Activated T-cell treated with anti-CD3 and anti-CD28 coated beads, Interleukin-2, amount 50 U/mL, for 24 hours (primary cell): ENCODE results near the gene FYTTD1.

Source experiments
- DNase-seq: peaks from one replicate; pipeline ENCODE4 v3.0.0-alpha.2; 2020
- H3K27ac Mint-ChIP-seq: 2 replicates; pipeline ENCODE4 v1.8.0; 2020; ENCODE audit warnings: mild to moderate bottlenecking, mixed read lengths
- H3K27me3 Mint-ChIP-seq: 2 replicates; pipeline ENCODE4 v1.8.0; 2020; ENCODE audit warnings: mixed read lengths
- H3K36me3 Mint-ChIP-seq: 2 replicates; pipeline ENCODE4 v1.8.0; 2020; ENCODE audit warnings: low read depth, mixed read lengths
- H3K4me1 Mint-ChIP-seq: 2 replicates; pipeline ENCODE4 v1.8.0; 2020; ENCODE audit warnings: low read depth, mixed read lengths
- H3K4me3 Mint-ChIP-seq: 2 replicates; pipeline ENCODE4 v1.8.0; 2020; ENCODE audit warnings: mild to moderate bottlenecking, moderate library complexity, mixed read lengths
- H3K9me3 Mint-ChIP-seq: 2 replicates; pipeline ENCODE4 v1.8.0; 2020; ENCODE audit warnings: mixed read lengths

Gene FYTTD1

GRCh38 chr3:197750396-197750831 is 731 bp downstream of the FYTTD1 start:
- peak; percentile 70 for DNase-seq
- Mint-ChIP-seq H3K4me1 (peaks cover 45% of the 10 kb centered on the region), H3K9me3 (no peaks in the 10 kb centered on the region), H3K4me3 (peak overlapping the region; percentile 88), H3K27ac (peak overlapping the region; percentile 95), H3K36me3 (peaks cover 12% of the 10 kb centered on the region), H3K27me3 (no peaks in the 10 kb centered on the region)

GRCh38 chr3:197750858-197751737 is 1.4 kb downstream of the FYTTD1 start:
- peaks cover 14% of the 10 kb centered on the region for H3K36me3 Mint-ChIP-seq
- H3K9me3 Mint-ChIP-seq = no peaks in the 10 kb centered on the region
- H3K27ac Mint-ChIP-seq = peak overlapping the region; percentile 95
- no peaks in the 10 kb centered on the region for H3K27me3 Mint-ChIP-seq
- peaks cover 48% of the 10 kb centered on the region for H3K4me1 Mint-ChIP-seq
- DNase-seq = peak; percentile 60
- H3K4me3 Mint-ChIP-seq = peak overlapping the region; percentile 88

GRCh38 chr3:197752107-197752506 is 2.4 kb downstream of the FYTTD1 start:
- Mint-ChIP-seq H3K36me3 (peaks cover 21% of the 10 kb centered on the region), H3K4me3 (peak overlapping the region; percentile 75), H3K9me3 (no peaks in the 10 kb centered on the region), H3K27me3 (no peaks in the 10 kb centered on the region), H3K4me1 (peaks cover 52% of the 10 kb centered on the region), H3K27ac (peak overlapping the region; percentile 84)
- no peak for DNase-seq

GRCh38 chr3:197753263-197753662 is 3.6 kb downstream of the FYTTD1 start:
- no peak for DNase-seq
- H3K36me3 Mint-ChIP-seq = peaks cover 25% of the 10 kb centered on the region
- no peak overlapping the region for H3K4me3 Mint-ChIP-seq
- peaks cover 52% of the 10 kb centered on the region for H3K4me1 Mint-ChIP-seq
- H3K27ac Mint-ChIP-seq = peak overlapping the region; percentile 55
- no peaks in the 10 kb centered on the region for H3K27me3 Mint-ChIP-seq
- H3K9me3 Mint-ChIP-seq = no peaks in the 10 kb centered on the region

GRCh38 chr3:197756704-197757103 is 7.0 kb downstream of the FYTTD1 start:
- H3K27me3 Mint-ChIP-seq = no peaks in the 10 kb centered on the region
- no peak overlapping the region for H3K4me3 Mint-ChIP-seq
- peaks cover 32% of the 10 kb centered on the region for H3K4me1 Mint-ChIP-seq
- H3K9me3 Mint-ChIP-seq = no peaks in the 10 kb centered on the region
- H3K27ac Mint-ChIP-seq = no peak overlapping the region
- peaks cover 12% of the 10 kb centered on the region for H3K36me3 Mint-ChIP-seq
- DNase-seq = no peak

GRCh38 chr3:197758512-197758911 is 8.8 kb downstream of the FYTTD1 start:
- Mint-ChIP-seq H3K4me1 (peaks cover 17% of the 10 kb centered on the region), H3K9me3 (no peaks in the 10 kb centered on the region), H3K36me3 (peaks cover 17% of the 10 kb centered on the region), H3K27ac (no peak overlapping the region), H3K4me3 (no peak overlapping the region), H3K27me3 (no peaks in the 10 kb centered on the region)
- no peak for DNase-seq

- Mint-ChIP-seq H3K4me1 (no peaks in the 10 kb centered on the region), H3K27me3 (no peaks in the 10 kb centered on the region), H3K9me3 (no peaks in the 10 kb centered on the region), H3K4me3 (no peak overlapping the region), H3K27ac (no peak overlapping the region), H3K36me3 (peaks cover 26% of the 10 kb centered on the region)
- DNase-seq = no peak
These were observed 12.1 kb downstream of the FYTTD1 start for GRCh38 chr3:197761784-197762183.

GRCh38 chr3:197775317-197775716 is 25.6 kb downstream of the FYTTD1 start:
- Mint-ChIP-seq H3K36me3 (peaks cover 80% of the 10 kb centered on the region), H3K4me1 (no peaks in the 10 kb centered on the region), H3K9me3 (no peaks in the 10 kb centered on the region), H3K4me3 (no peak overlapping the region), H3K27me3 (no peaks in the 10 kb centered on the region), H3K27ac (no peak overlapping the region)
- DNase-seq = no peak

- H3K4me3 Mint-ChIP-seq = no peak overlapping the region
- peak overlapping the region; percentile 37 for H3K27ac Mint-ChIP-seq
These were observed 32.5 kb downstream of the FYTTD1 start for GRCh38 chr3:197782230-197782629.

GRCh38 chr3:197784019-197784585 is 34.4 kb downstream of the FYTTD1 start:
- H3K4me3 Mint-ChIP-seq = no peak overlapping the region
- H3K36me3 Mint-ChIP-seq = peaks cover 36% of the 10 kb centered on the region
- H3K27me3 Mint-ChIP-seq = no peaks in the 10 kb centered on the region
- peak overlapping the region; percentile 76 for H3K27ac Mint-ChIP-seq
- DNase-seq = no peak
- no peaks in the 10 kb centered on the region for H3K9me3 Mint-ChIP-seq
- peaks cover 12% of the 10 kb centered on the region for H3K4me1 Mint-ChIP-seq

More at GRCh38 chr3:197782230-197782629, 32.5 kb downstream of the FYTTD1 start:
- Mint-ChIP-seq H3K27me3 (no peaks in the 10 kb centered on the region), H3K36me3 (peaks cover 53% of the 10 kb centered on the region), H3K4me1 (peaks cover 7% of the 10 kb centered on the region), H3K9me3 (no peaks in the 10 kb centered on the region)
- no peak for DNase-seq

- Mint-ChIP-seq H3K4me3 (no peak overlapping the region), H3K27ac (peak overlapping the region; percentile 1), H3K4me1 (peaks cover 22% of the 10 kb centered on the region), H3K9me3 (no peaks in the 10 kb centered on the region), H3K27me3 (no peaks in the 10 kb centered on the region), H3K36me3 (peaks cover 25% of the 10 kb centered on the region)
- no peak for DNase-seq
These were observed 37.7 kb downstream of the FYTTD1 start for GRCh38 chr3:197787412-197787811.

- no peaks in the 10 kb centered on the region for H3K9me3 Mint-ChIP-seq
- no peak overlapping the region for H3K4me3 Mint-ChIP-seq
- H3K27ac Mint-ChIP-seq = no peak overlapping the region
- H3K36me3 Mint-ChIP-seq = peaks cover 14% of the 10 kb centered on the region
- H3K27me3 Mint-ChIP-seq = no peaks in the 10 kb centered on the region
- no peak for DNase-seq
- H3K4me1 Mint-ChIP-seq = peaks cover 33% of the 10 kb centered on the region
These were observed 39.6 kb downstream of the FYTTD1 start for GRCh38 chr3:197789309-197789708.

- no peak for DNase-seq
- no peaks in the 10 kb centered on the region for H3K27me3 Mint-ChIP-seq
- peaks cover 14% of the 10 kb centered on the region for H3K36me3 Mint-ChIP-seq
- H3K9me3 Mint-ChIP-seq = no peaks in the 10 kb centered on the region
- H3K4me3 Mint-ChIP-seq = peak overlapping the region; percentile 94
- peaks cover 35% of the 10 kb centered on the region for H3K4me1 Mint-ChIP-seq
- peak overlapping the region; percentile 98 for H3K27ac Mint-ChIP-seq
These were observed 40.4 kb downstream of the FYTTD1 start for GRCh38 chr3:197790033-197790432.

GRCh38 chr3:197791113-197791891 is 41.6 kb downstream of the FYTTD1 start, which contains the start of gene LRCH3:
Gene LRCH3 (plus strand): TSS chr3:197791254. CDS start chr3:197791279, 25 bp downstream.
- peak within 1 kb of the TSS; percentile 94 for H3K4me3 Mint-ChIP-seq
- peak; percentile 90 for DNase-seq
- H3K4me1 Mint-ChIP-seq = peaks cover 45% of the 10 kb centered on the region
- peaks cover 20% of the 10 kb centered on the region for H3K36me3 Mint-ChIP-seq
- H3K27ac Mint-ChIP-seq = peak within 1 kb of the TSS; percentile 98
- H3K27me3 Mint-ChIP-seq = no peaks in the 10 kb centered on the region
- H3K9me3 Mint-ChIP-seq = no peaks in the 10 kb centered on the region
